Activated CD8-positive, alpha-beta memory T cell treated with anti-CD3 and anti-CD28 coated beads, Interleukin-2, amount 10 ng/mL, durations not matched to agents 7 days and 5 days (primary cell): ENCODE measurements around the gene CPT1C. TPM values are rescaled to one million over a fixed set of nuclear protein-coding genes. Genes with fewer than 3 reads are reported as not detected.
"Not testable (repeated sequence)": the region's sequence is repeated elsewhere in the genome, so short reads cannot be mapped to it uniquely, and the experiment has no call there.

Experiments
- ATAC-seq: fragments of 150-1000 bp; cut with Tn5 transposase; one replicate; pipeline ENCODE4 v1.10.0; 2021; ENCODE audit warnings: moderate library complexity
- CTCF ChIA-PET: fragments of 350-600 bp; sonication (Branson Sonifier 250); formaldehyde crosslinking; loops from one replicate; lab custom pipeline; 2021; ENCODE audit warnings: antibody characterized with exemption; lab: Charles Lee
- DNase-seq: peaks from one replicate; pipeline ENCODE4 v3.0.0-alpha.2; 2020
- H3K27ac Mint-ChIP-seq: one replicate; pipeline ENCODE4 v1.8.0; 2021; ENCODE audit warnings: mild to moderate bottlenecking, mixed read lengths
- H3K27me3 Mint-ChIP-seq: one replicate; pipeline ENCODE4 v1.8.0; 2021; ENCODE audit warnings: mixed read lengths
- H3K36me3 Mint-ChIP-seq: one replicate; pipeline ENCODE4 v1.8.0; 2021; ENCODE audit warnings: mild to moderate bottlenecking, mixed read lengths
- H3K4me1 Mint-ChIP-seq: one replicate; pipeline ENCODE4 v1.8.0; 2021; ENCODE audit warnings: mixed read lengths
- H3K4me3 Mint-ChIP-seq: one replicate; pipeline ENCODE4 v1.8.0; 2021; ENCODE audit warnings: mild to moderate bottlenecking, moderate library complexity, mixed read lengths
- H3K9me3 Mint-ChIP-seq: one replicate; pipeline ENCODE4 v1.8.0; 2022; ENCODE audit warnings: low read depth, mixed read lengths
- total RNA-seq, 2 experiments: library from RNA; stranded (reverse); gene quantifications; one replicate each; pipeline ENCODE4 v1.2.3, GENCODE V29; 2021

The CPT1C gene
- total RNA-seq, 2 experiments from 2014 or later: 1.6 TPM

DNA sequence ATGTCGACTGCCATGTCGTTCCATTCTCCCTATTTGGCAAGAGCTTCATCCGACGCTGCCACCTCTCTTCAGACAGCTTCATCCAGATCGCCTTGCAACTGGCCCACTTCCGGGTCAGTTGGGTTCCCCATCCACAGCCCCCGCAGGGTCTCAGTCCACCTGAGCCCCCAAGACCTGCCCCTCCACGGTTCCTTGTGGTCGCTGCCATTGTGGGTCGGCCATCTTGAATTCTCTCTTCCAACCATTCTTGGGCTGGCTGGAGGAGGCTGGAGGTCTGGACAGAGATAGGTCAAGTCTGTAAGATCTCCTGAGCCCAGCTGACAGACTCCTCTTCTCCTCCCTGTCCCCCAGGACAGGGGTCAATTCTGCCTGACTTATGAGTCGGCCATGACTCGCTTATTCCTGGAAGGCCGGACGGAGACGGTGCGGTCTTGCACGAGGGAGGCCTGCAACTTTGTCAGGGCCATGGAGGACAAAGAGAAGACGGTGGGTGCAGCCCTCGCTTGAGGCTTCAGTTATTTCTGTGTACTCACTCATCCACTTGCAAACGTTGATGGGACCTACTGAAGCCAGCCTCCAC is 19.5 kb downstream of the CPT1C start:
- Mint-ChIP-seq H3K36me3 (no peaks in the 10 kb centered on the region), H3K27ac (no peak overlapping the region), H3K9me3 (no peaks in the 10 kb centered on the region), H3K4me3 (no peak overlapping the region), H3K27me3 (no peaks in the 10 kb centered on the region), H3K4me1 (no peaks in the 10 kb centered on the region)
- CTCF ChIA-PET: no interaction called here
- DNase-seq: no peak
- ATAC-seq: no peak

DNA sequence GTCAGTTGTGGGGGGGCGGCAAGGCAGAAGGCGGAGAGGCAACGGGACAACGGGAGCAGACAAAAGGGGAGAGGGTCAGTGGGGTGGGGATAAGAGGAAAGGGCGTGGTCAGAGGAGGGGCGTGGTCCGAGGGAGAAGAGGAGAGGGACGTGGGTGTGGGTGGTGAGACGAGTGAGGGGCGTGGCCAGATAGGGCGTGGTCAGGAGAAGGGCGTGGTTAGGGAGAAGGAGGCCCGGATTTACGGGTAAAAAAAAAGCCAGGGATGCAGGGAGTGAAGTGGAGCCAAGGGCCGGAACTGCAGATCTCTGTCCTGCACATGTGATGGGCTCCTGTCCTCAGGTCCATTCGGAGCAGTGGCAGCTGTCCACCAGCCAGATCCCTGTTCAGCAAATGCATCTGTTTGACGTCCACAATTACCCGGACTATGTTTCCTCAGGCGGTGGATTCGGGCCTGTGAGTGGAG is 21.5 kb downstream of the CPT1C start:
- no peaks in the 10 kb centered on the region for H3K36me3 Mint-ChIP-seq
- H3K4me1 Mint-ChIP-seq: peaks cover 7% of the 10 kb centered on the region
- H3K9me3 Mint-ChIP-seq: no peaks in the 10 kb centered on the region
- ATAC-seq: no peak
- CTCF ChIA-PET: interaction anchor here (0.7 kb wide), 1 partner anchor 54 kb away, joined by 4 read pairs; no protein-coding TSS in a partner anchor
- no peak overlapping the region for H3K27ac Mint-ChIP-seq
- H3K4me3 Mint-ChIP-seq: no peak overlapping the region
- no peaks in the 10 kb centered on the region for H3K27me3 Mint-ChIP-seq
- no peak for DNase-seq

DNA sequence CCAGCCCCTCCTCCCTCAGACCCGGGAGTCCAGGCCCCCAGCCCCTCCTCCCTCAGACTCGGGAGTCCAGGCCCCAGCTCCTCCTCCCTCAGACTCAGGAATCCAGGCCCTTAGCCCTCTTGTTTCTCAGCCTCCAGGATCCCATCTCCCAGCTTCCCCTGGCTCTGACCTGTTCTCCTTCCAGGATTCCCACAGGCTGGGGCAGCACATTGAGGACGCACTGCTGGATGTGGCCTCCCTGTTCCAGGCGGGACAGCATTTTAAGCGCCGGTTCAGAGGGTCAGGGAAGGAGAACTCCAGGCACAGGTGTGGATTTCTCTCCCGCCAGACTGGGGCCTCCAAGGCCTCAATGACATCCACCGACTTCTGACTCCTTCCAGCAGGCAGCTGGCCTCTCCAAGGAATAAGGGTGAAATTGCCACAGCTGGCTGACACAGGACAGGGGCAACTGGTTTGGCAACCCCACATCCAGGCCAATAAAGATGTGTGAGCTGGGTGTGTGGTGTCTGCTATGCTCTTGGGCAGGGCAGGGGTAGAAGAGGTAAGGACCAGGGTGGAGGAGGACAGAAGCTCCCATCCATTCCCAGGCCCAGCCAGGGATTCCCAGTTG is 22.4 kb downstream of the CPT1C start:
- Mint-ChIP-seq H3K36me3 (no peaks in the 10 kb centered on the region), H3K9me3 (no peaks in the 10 kb centered on the region), H3K4me3 (no peak overlapping the region), H3K4me1 (peaks cover 11% of the 10 kb centered on the region), H3K27me3 (no peaks in the 10 kb centered on the region), H3K27ac (no peak overlapping the region)
- DNase-seq (no peak), ATAC-seq (no peak)
- CTCF ChIA-PET: no interaction called here

GRCh38 chr19:49716154-49716553 is 25.2 kb downstream of the CPT1C start:
- Mint-ChIP-seq H3K27me3 (no peaks in the 10 kb centered on the region), H3K27ac (peak overlapping the region; percentile 61), H3K4me3 (no peak overlapping the region), H3K4me1 (peaks cover 14% of the 10 kb centered on the region), H3K36me3 (no peaks in the 10 kb centered on the region), H3K9me3 (no peaks in the 10 kb centered on the region)
- ATAC-seq: no peak
- CTCF ChIA-PET: interaction anchor here (1.0 to 2.8 kb wide), 2 partner anchors 34 to 133 kb away, joined by 3 to 14 read pairs; partner anchors contain the start of gene PTOV1
- no peak for DNase-seq

- DNase-seq (no peak), ATAC-seq (no peak)
- no peaks in the 10 kb centered on the region for H3K9me3 Mint-ChIP-seq
- peaks cover 14% of the 10 kb centered on the region for H3K4me1 Mint-ChIP-seq
- CTCF ChIA-PET: interaction anchor here (0.6 to 2.8 kb wide), 10 partner anchors 13 to 131 kb away, joined by 3 to 14 read pairs (median 4); partner anchors contain the start of gene PTOV1
- H3K36me3 Mint-ChIP-seq: no peaks in the 10 kb centered on the region
- H3K27ac Mint-ChIP-seq: peak overlapping the region; percentile 4
- no peaks in the 10 kb centered on the region for H3K27me3 Mint-ChIP-seq
- H3K4me3 Mint-ChIP-seq: no peak overlapping the region
These were observed 27.6 kb downstream of the CPT1C start for GRCh38 chr19:49718511-49718910.

DNA sequence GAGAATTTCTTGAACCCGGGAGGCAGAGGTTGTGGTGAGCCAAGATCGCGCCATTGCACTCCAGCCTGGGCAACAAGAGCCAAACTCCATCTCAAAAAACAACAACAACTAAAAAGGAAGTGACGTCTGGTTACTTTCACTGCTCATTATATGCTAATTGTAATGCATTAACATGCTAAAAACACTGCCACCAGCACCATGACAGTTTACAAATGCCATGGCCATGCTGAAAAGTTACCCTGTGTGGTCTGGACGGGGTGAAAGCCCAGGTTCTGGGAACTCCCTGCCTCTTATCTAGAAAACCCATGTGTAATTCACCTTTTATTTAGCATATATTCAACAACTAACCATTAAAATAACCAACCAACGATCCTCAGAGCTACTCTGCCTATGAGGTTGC is 28.1 kb downstream of the CPT1C start:
- Mint-ChIP-seq H3K4me1 (peaks cover 14% of the 10 kb centered on the region), H3K27me3 (no peaks in the 10 kb centered on the region), H3K27ac (peak overlapping the region; percentile 0), H3K9me3 (no peaks in the 10 kb centered on the region), H3K36me3 (no peaks in the 10 kb centered on the region), H3K4me3 (no peak overlapping the region)
- DNase-seq (no peak), ATAC-seq (no peak)
- CTCF ChIA-PET: interaction anchor here (0.5 to 0.8 kb wide), 3 partner anchors 9 to 114 kb away, joined by 3 to 4 read pairs (median 4); no protein-coding TSS in a partner anchor

GRCh38 chr19:49719420-49719819 is 28.5 kb downstream of the CPT1C start:
- peaks cover 14% of the 10 kb centered on the region for H3K4me1 Mint-ChIP-seq
- ATAC-seq, DNase-seq, H3K27me3 Mint-ChIP-seq, H3K36me3 Mint-ChIP-seq, H3K4me3 Mint-ChIP-seq, H3K9me3 Mint-ChIP-seq: not testable (repeated sequence)
- H3K27ac Mint-ChIP-seq: peak overlapping the region; percentile 0
- CTCF ChIA-PET: interaction anchor here (0.5 to 0.7 kb wide), 3 partner anchors 9 to 42 kb away, joined by 3 to 4 read pairs (median 4); partner anchors contain the start of gene PRMT1

DNA sequence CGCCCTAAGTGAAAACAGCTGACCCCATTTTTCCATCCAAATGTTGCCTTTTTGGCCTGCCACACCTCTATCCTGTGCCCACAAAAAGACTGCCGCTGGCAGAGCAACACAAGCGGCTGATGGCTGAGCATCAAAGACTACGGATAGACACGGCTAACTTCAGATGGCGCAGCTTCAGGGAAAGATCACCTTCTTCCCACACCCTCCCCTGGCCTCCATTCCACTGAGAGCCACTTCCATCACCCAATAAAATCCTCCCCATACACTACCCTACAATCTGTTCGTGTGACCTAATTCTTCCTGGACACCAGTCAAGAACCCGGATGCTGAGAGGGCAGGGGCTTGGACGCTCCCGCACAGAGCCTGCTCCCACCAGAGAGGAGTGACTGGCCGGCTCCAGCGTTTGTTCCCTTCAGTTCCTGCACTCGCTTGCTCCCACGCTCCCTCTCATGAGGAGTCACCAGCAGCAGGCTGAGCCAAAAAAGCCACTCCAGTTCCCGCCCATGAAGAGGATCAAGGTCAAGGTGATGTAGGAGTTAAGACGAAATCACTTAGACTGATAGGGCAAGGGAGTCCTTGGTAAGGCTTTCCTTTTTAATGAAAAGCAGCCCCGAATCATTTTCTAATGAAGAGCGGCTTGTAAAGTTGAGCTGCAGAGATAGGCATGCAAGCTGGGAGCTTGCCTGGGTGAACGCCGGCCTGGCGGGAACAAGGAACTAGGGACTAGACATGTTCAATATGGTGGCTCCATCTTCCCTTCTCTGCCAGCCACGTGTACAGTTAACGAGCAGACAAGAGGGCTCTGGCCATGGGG is 36.5 kb downstream of the CPT1C start:
- H3K27me3 Mint-ChIP-seq: no peaks in the 10 kb centered on the region
- H3K36me3 Mint-ChIP-seq: no peaks in the 10 kb centered on the region
- CTCF ChIA-PET: no interaction called here
- H3K27ac Mint-ChIP-seq: no peak overlapping the region
- DNase-seq (no peak), ATAC-seq (no peak)
- H3K9me3 Mint-ChIP-seq: no peaks in the 10 kb centered on the region
- peaks cover 3% of the 10 kb centered on the region for H3K4me1 Mint-ChIP-seq
- no peak overlapping the region for H3K4me3 Mint-ChIP-seq

- H3K27ac Mint-ChIP-seq: no peak overlapping the region
- H3K4me1 Mint-ChIP-seq: peaks cover 3% of the 10 kb centered on the region
- no peak overlapping the region for H3K4me3 Mint-ChIP-seq
- H3K27me3 Mint-ChIP-seq: no peaks in the 10 kb centered on the region
- ATAC-seq (no peak), DNase-seq (no peak)
- no peaks in the 10 kb centered on the region for H3K36me3 Mint-ChIP-seq
- CTCF ChIA-PET: interaction anchor here (2.1 kb wide), 1 partner anchor 13 kb away, joined by 8 read pairs; no protein-coding TSS in a partner anchor
- H3K9me3 Mint-ChIP-seq: no peaks in the 10 kb centered on the region
These were observed 39.2 kb downstream of the CPT1C start for GRCh38 chr19:49730166-49730565.

- no peak overlapping the region for H3K27ac Mint-ChIP-seq
- peaks cover 5% of the 10 kb centered on the region for H3K27me3 Mint-ChIP-seq
- no peaks in the 10 kb centered on the region for H3K36me3 Mint-ChIP-seq
- peaks cover 6% of the 10 kb centered on the region for H3K4me1 Mint-ChIP-seq
- CTCF ChIA-PET: no interaction called here
- no peaks in the 10 kb centered on the region for H3K9me3 Mint-ChIP-seq
- DNase-seq (no peak), ATAC-seq (no peak)
- H3K4me3 Mint-ChIP-seq: no peak overlapping the region
These were observed 47.4 kb downstream of the CPT1C start for GRCh38 chr19:49738268-49738667.

GRCh38 chr19:49739098-49739497 is 48.2 kb downstream of the CPT1C start:
- H3K27me3 Mint-ChIP-seq: peaks cover 5% of the 10 kb centered on the region
- H3K9me3 Mint-ChIP-seq: no peaks in the 10 kb centered on the region
- H3K4me1 Mint-ChIP-seq: peaks cover 6% of the 10 kb centered on the region
- no peaks in the 10 kb centered on the region for H3K36me3 Mint-ChIP-seq
- ATAC-seq (no peak), DNase-seq (no peak)
- H3K4me3 Mint-ChIP-seq: no peak overlapping the region
- H3K27ac Mint-ChIP-seq: no peak overlapping the region
- CTCF ChIA-PET: no interaction called here

GRCh38 chr19:49739933-49740332 is 49.0 kb downstream of the CPT1C start:
- CTCF ChIA-PET: no interaction called here
- Mint-ChIP-seq H3K27ac (no peak overlapping the region), H3K4me1 (peaks cover 6% of the 10 kb centered on the region), H3K4me3 (no peak overlapping the region), H3K36me3 (no peaks in the 10 kb centered on the region), H3K27me3 (peaks cover 5% of the 10 kb centered on the region), H3K9me3 (no peaks in the 10 kb centered on the region)
- ATAC-seq: no peak
- DNase-seq: no peak

- DNase-seq: no peak
- no peaks in the 10 kb centered on the region for H3K27me3 Mint-ChIP-seq
- ATAC-seq: no peak
- H3K4me3 Mint-ChIP-seq: no peak overlapping the region
- peaks cover 6% of the 10 kb centered on the region for H3K4me1 Mint-ChIP-seq
- CTCF ChIA-PET: interaction anchor here (1.1 kb wide), 1 partner anchor 18 kb away, joined by 3 read pairs; no protein-coding TSS in a partner anchor
- H3K9me3 Mint-ChIP-seq: no peaks in the 10 kb centered on the region
- no peaks in the 10 kb centered on the region for H3K36me3 Mint-ChIP-seq
- H3K27ac Mint-ChIP-seq: no peak overlapping the region
These were observed 50.4 kb downstream of the CPT1C start for GRCh38 chr19:49741210-49741844.
